ENCODE measurements around the gene TRIM37.

Gene TRIM37

DNA sequence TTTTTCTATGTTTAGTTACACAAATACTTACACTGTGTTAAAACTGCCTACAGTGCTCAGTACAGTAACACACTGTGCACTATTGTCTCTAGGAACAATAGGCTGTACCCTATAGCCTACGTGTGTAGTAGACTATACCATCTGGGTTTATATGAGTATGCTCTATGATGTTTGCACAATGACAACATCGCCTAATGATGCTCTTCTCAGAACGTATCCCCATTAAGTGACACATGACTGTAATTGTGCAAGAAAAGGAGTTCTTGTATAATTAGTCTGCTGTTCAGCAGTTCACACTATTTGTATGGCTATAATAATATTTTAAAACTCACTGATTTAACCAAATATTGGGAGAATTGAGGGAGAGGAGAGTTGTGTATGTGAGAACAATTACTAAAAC, 173.7 kb downstream of the TRIM37 start:
- Mint-ChIP-seq H3K4me1 (no peaks in the 10 kb centered on the region), H3K9me3 (no peaks in the 10 kb centered on the region), H3K4me3 (no peak overlapping the region), H3K27me3 (no peaks in the 10 kb centered on the region), H3K27ac (no peak overlapping the region), H3K36me3 (ENCODE audit: low read depth) (no peaks in the 10 kb centered on the region)
- DNase-seq = no peak
- ATAC-seq = no peak
